Natural killer cell (primary cell): ENCODE data around the gene FGF3. TPM values are rescaled to one million over a fixed set of nuclear protein-coding genes. Genes with fewer than 3 reads are reported as not detected.
A peak's percentile ranks its signal among the peaks of the same experiment; 100 is the strongest.

Experiments used
- ATAC-seq, 3 donors: fragments of 150-1000 bp in 2 of 3; fragments of 200-7000 bp in 1 of 3; cut with Tn5 transposase; 1 replicate in 1 of 3; 2 replicates in 2 of 3; pipeline ENCODE4 v1.10.0; 2021; ENCODE audit warnings: mild to moderate bottlenecking in 2 of 3, moderate library complexity in 2 of 3
- DNase-seq, 2 donors: peaks; one replicate each; pipeline versions ENCODE4 v3.0.0 to v3.0.0-alpha.2; 2013 to 2021; ENCODE audit warnings: mixed read lengths in 1 of 2
- H3K27ac ChIP-seq: one replicate; pipeline ENCODE4 v1.5.1; 2013; ENCODE audit warnings: mild to moderate bottlenecking, low read length
- H3K27me3 ChIP-seq: one replicate; pipeline ENCODE4 v1.6.1; 2013; ENCODE audit warnings: low read length; ENCODE audit not compliant: control insufficient read depth, insufficient read depth
- H3K36me3 ChIP-seq: one replicate; pipeline ENCODE4 v1.6.1; 2013; ENCODE audit warnings: low read length; ENCODE audit not compliant: control insufficient read depth, insufficient read depth
- H3K4me1 ChIP-seq: one replicate; pipeline ENCODE4 v1.6.1; 2013; ENCODE audit warnings: low read length; ENCODE audit not compliant: control insufficient read depth, insufficient read depth
- H3K4me3 ChIP-seq: one replicate; pipeline ENCODE4 v1.5.1; 2013; ENCODE audit warnings: low read length
- H3K9me3 ChIP-seq: one replicate; pipeline ENCODE4 v1.6.1; 2013; ENCODE audit warnings: low read length; ENCODE audit not compliant: control insufficient read depth, insufficient read depth
- H3K27ac Mint-ChIP-seq, 2 donors: one replicate each; pipeline ENCODE4 v1.8.0; 2022; ENCODE audit warnings: mild to moderate bottlenecking in 2 of 2, mixed read lengths in 2 of 2, moderate library complexity in 1 of 2
- H3K27me3 Mint-ChIP-seq, 2 donors: one replicate each; pipeline ENCODE4 v1.8.0; 2022; ENCODE audit warnings: low read depth in 2 of 2, mixed read lengths in 2 of 2
- H3K36me3 Mint-ChIP-seq: one replicate; pipeline ENCODE4 v1.8.0; 2022; ENCODE audit warnings: mixed read lengths
- H3K4me1 Mint-ChIP-seq, 2 donors: one replicate each; pipeline ENCODE4 v1.8.0; 2022; ENCODE audit warnings: mixed read lengths in 2 of 2
- H3K4me3 Mint-ChIP-seq: one replicate; pipeline ENCODE4 v1.8.0; 2022; ENCODE audit warnings: mild to moderate bottlenecking, moderate library complexity, mixed read lengths
- H3K9me3 Mint-ChIP-seq, 2 donors: one replicate each; pipeline ENCODE4 v1.8.0; 2022; ENCODE audit warnings: mixed read lengths in 2 of 2
- CTCF ChIP-seq: fragments of 200-600 bp; IDR thresholded peaks from one replicate; pipeline ENCODE4 v1.8.0; 2022; ENCODE audit warnings: antibody characterized with exemption
- WGBS: methylation state at CpG from one replicate; pipeline ENCODE4 v1.1.7; 2013; ENCODE audit warnings: missing lambda C conversion rate; ENCODE audit not compliant: insufficient coverage; 5-methylcytosine and 5-hydroxymethylcytosine counted together
- intact Hi-C: fragments of 100-400 bp; cut with micrococcal nuclease; formaldehyde crosslinking; loops from one replicate; pipeline ENCODE4 v1.14.2; 2022
- total RNA-seq, 4 donors: library from RNA; stranded (reverse); fragments of 120-200 nt in 1 of 4; gene quantifications; one replicate each; pipeline versions ENCODE4 v1.2.3 to v1.2.4, GENCODE V29; 2013 to 2022

FGF3 gene
- total RNA-seq, 3 donors from 2014 or later (not counting 1 experiment from before 2014, with no cell fraction given) = not detected

DNA sequence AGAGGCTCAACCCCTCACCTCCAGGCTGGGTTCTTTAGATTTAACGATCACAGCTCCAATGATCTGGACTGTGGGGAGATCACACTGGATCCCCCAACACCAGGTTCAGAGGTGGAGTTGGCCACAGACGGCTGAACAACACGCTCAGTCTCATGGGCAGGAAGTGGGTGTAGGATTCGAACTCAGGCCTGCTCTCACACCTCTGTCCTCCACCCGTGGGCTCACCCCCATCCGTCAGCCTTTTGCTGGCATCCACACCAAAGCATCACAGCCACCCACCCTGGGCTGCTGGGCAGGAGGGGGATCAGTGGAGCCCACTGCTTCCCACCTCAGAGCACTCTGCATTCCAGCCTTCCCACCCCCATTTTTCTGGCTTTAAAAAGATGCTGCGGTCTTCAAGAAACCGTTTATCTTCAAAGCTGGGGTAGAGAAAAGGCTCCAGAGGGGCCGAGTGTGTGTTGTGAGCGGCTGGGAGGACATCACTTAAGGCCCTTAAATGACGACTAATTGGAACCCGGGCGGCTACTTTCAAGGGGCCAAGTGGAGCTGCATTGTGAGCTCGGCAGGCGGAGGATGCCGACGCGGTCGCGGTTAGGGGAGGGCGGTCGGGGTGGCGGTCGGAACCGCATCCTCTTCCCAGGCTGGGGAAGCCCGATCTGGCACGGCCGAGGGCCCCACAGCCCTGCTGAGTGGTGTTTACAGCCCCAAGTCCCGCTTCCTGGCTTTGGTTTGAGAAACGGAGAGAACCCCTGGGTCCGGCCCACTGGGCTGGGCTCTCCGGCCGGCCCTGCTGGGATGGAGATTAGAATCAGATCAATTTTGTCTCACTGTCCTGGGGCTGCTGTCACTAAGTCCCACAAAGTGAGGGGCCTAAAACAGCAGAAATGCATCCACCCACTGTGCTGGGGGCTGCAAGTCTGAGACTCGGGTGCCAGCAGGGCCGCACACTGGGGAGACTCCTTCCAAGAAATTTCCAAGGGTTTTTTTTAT, 15.9 kb upstream of the FGF3 start:
- Mint-ChIP-seq H3K4me1 (peaks cover 0 to 7% of the 10 kb centered on the region in 2 donors), H3K4me3 (no peak overlapping the region), H3K9me3 (no peaks in the 10 kb centered on the region), H3K27me3 (peaks cover 0 to 12% of the 10 kb centered on the region in 2 donors), H3K36me3 (no peaks in the 10 kb centered on the region), H3K27ac (no peak overlapping the region)
- TF ChIP-seq CTCF = no peak
- H3K9me3 ChIP-seq = no peaks in the 10 kb centered on the region
- intact Hi-C loops = no loop called here
- H3K4me3 ChIP-seq = no peak overlapping the region
- H3K27me3 ChIP-seq = no peaks in the 10 kb centered on the region
- H3K4me1 ChIP-seq = peaks cover 9% of the 10 kb centered on the region
- ATAC-seq (peak in 1 of 3 donors; percentile 63), DNase-seq (no peak)
- no peak overlapping the region for H3K27ac ChIP-seq
- WGBS = 18% methylated on average over 34 of the region's 35 CpGs
- H3K36me3 ChIP-seq = no peaks in the 10 kb centered on the region

GRCh38 chr11:69834251-69834650, 15.0 kb upstream of the FGF3 start:
- Mint-ChIP-seq H3K27ac (no peak overlapping the region), H3K4me1 (peaks cover 0 to 7% of the 10 kb centered on the region in 2 donors), H3K4me3 (no peak overlapping the region), H3K27me3 (peaks cover 0 to 12% of the 10 kb centered on the region in 2 donors), H3K36me3 (no peaks in the 10 kb centered on the region), H3K9me3 (no peaks in the 10 kb centered on the region)
- peaks cover 9% of the 10 kb centered on the region for H3K4me1 ChIP-seq
- no peak for TF ChIP-seq CTCF
- WGBS = 88% methylated on average over 12 of the region's 12 CpGs
- H3K36me3 ChIP-seq = no peaks in the 10 kb centered on the region
- intact Hi-C loops = no loop called here
- ATAC-seq (no peak), DNase-seq (no peak)
- H3K4me3 ChIP-seq = no peak overlapping the region
- H3K27me3 ChIP-seq = no peaks in the 10 kb centered on the region
- no peaks in the 10 kb centered on the region for H3K9me3 ChIP-seq
- H3K27ac ChIP-seq = no peak overlapping the region

- Mint-ChIP-seq H3K4me1 (peaks cover 0 to 7% of the 10 kb centered on the region in 2 donors), H3K36me3 (no peaks in the 10 kb centered on the region), H3K4me3 (no peak overlapping the region), H3K27me3 (peaks cover 0 to 12% of the 10 kb centered on the region in 2 donors), H3K9me3 (no peaks in the 10 kb centered on the region), H3K27ac (no peak overlapping the region)
- Histone ChIP-seq H3K36me3 (no peaks in the 10 kb centered on the region), H3K27ac (no peak overlapping the region), H3K9me3 (no peaks in the 10 kb centered on the region), H3K4me3 (no peak overlapping the region), H3K27me3 (no peaks in the 10 kb centered on the region), H3K4me1 (peaks cover 9% of the 10 kb centered on the region)
- no peak for TF ChIP-seq CTCF
- no peak for DNase-seq
- no peak for ATAC-seq
- 41% methylated on average over 21 of the region's 21 CpGs for WGBS
- intact Hi-C loops = no loop called here
Observed at GRCh38 chr11:69832561-69833413, 13.6 kb upstream of the FGF3 start.
